ENCODE data around the gene HACL1.
"Not testable (repeated sequence)": the region's sequence is repeated elsewhere in the genome, so short reads cannot be mapped to it uniquely, and the experiment has no call there.

Gene HACL1

DNA sequence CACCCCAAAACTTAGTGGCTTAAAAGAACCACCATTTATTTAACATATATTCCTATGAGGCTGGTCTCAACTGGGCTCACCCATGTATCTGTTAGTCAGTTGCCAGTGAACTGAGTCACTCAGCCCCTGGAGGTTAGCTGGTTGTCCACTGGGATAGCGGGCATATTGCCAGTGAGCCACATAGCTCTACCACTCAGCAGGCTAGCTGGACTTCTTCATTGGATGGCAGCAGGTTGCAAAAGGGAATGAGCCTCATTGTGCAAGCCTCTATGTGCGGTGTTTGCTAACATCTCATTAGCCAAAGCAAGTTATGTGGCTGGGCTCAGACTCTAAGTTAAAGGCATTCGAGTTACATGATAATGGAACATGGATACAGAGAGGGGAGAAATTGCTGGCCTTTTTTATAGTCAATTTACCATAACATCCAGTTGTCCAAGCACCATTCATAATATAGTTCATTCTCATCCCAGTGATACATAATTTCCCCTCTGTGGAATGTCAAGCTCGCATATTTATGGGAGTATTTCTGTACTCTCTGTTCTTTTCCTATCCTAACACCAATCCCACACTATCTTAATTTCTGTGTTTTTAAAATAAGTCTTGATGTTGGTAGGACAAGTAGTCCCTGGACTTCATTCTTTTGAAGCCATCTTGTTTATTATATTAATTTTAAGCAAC, 8.9 kb upstream of the HACL1 start:
- Mint-ChIP-seq H3K9me3 (no peaks in the 10 kb centered on the region), H3K27me3 (no peaks in the 10 kb centered on the region), H3K36me3 (no peaks in the 10 kb centered on the region), H3K4me1 (peaks cover 6% of the 10 kb centered on the region), H3K27ac (no peak overlapping the region), H3K4me3 (no peak overlapping the region)
- no peak for ATAC-seq

DNA sequence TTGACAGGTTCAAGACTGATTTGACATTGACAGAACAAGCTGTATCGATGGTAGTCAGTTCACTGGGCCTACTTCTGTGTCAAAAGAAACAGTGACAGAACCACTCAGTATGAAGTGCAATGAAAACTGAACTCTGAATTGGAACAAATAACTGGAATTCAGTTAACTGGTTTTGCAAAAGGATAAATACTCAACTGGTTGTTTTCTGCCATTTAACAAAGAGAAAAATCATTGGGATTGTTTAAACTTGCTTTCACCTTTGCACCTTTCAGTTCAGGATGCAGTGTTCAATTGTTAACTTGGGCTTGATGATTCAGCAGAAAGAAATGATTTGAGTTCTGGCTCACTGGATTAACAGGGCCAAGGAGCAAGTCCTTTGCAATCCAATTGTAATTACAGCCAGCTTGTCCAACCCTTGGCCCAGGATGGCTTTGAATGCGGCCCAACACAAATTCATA, 5.1 kb upstream of the HACL1 start:
- Mint-ChIP-seq H3K9me3 (no peaks in the 10 kb centered on the region), H3K4me3 (no peak overlapping the region), H3K4me1 (peaks cover 16% of the 10 kb centered on the region), H3K36me3 (peaks cover 15% of the 10 kb centered on the region), H3K27ac (no peak overlapping the region), H3K27me3 (no peaks in the 10 kb centered on the region)
- ATAC-seq = no peak

DNA sequence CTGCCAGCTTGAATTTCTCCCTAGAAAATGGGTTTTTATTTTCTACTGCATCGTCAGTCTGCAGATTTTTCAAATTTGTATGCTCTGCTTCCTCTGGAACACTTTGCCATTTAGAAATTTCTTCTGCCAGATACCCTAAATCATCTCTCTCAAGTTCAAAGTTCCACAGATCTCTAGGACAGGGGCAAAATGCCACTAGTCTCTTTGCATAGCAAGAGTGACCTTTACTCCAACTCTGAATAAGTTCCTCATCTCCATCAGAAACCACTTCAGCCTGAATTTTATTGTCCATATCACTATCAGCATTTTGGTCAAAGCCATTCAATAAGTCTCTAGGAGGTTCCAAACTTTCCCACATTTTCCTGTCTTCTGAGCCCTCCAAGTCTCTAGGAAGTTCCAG, 3.2 kb upstream of the HACL1 start:
- Mint-ChIP-seq H3K36me3 (peaks cover 21% of the 10 kb centered on the region), H3K4me1 (peaks cover 32% of the 10 kb centered on the region)
- not testable (repeated sequence) for H3K9me3 Mint-ChIP-seq, ATAC-seq, H3K27me3 Mint-ChIP-seq, H3K27ac Mint-ChIP-seq, H3K4me3 Mint-ChIP-seq

DNA sequence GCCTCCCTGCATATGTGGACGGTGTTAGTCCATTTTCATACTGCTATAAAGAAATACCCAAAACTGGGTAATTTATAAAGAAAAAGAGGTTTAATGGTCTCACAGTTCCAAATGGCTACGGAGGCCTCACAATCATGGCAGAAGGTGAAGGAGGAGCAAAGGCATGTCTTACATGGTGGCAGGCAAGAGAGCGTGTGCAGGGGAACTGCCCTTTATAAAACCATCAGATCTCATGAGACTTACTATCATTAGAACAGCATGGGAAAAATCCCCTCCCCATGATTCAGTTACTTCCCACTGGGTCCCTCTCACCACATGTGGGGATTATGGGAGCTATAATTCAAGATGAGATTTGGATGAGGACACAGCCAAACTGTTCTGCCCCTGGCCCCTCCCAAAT, 1.4 kb upstream of the HACL1 start:
- H3K27ac Mint-ChIP-seq = peak overlapping the region; percentile 95
- H3K27me3 Mint-ChIP-seq, H3K9me3 Mint-ChIP-seq, ATAC-seq: not testable (repeated sequence)
- peak overlapping the region; percentile 97 for H3K4me3 Mint-ChIP-seq
- H3K4me1 Mint-ChIP-seq = peaks cover 39% of the 10 kb centered on the region
- H3K36me3 Mint-ChIP-seq = peaks cover 39% of the 10 kb centered on the region

DNA sequence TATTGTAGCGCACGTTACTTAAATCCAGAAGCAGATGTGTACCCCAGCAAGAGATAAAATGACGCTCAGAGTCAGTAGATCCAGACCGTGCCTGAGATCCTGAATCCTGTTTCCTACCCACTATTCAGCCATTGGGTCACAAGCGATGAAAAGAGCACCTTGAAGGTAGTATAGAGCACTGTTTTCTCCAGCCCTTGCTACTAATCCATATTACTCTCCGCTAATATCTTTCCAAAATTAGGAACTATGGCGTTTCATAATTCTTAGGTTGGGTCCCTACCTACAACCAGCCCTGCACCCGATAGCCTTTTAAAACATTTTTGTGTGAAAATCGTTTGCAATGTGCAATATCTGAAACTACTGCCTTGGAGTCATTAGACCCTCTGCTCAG, 772 bp upstream of the HACL1 start:
- no peaks in the 10 kb centered on the region for H3K9me3 Mint-ChIP-seq
- peaks cover 45% of the 10 kb centered on the region for H3K4me1 Mint-ChIP-seq
- peak overlapping the region; percentile 95 for H3K27ac Mint-ChIP-seq
- ATAC-seq = peak; percentile 2
- peak overlapping the region; percentile 97 for H3K4me3 Mint-ChIP-seq
- no peaks in the 10 kb centered on the region for H3K27me3 Mint-ChIP-seq
- H3K36me3 Mint-ChIP-seq = peaks cover 46% of the 10 kb centered on the region

DNA sequence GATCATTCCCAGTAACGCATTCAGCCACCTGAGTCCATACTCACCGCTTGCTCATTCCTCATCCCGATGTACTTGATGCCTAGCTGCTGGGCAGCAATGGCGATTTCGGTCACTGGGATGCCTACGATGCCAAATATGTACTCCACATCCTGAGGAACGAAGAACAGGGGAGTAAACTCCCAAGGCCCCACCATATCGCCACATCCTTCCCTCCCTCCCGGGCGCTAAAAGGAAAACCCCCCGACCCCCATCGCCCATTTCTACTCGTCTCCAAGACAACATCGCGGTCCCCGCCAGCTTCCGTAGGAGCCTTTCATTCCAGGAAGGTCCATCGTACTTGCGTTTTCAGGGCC, 347 bp downstream of the HACL1 start:
- peak; percentile 6 for ATAC-seq
- Mint-ChIP-seq H3K36me3 (peaks cover 49% of the 10 kb centered on the region), H3K9me3 (no peaks in the 10 kb centered on the region), H3K27me3 (no peaks in the 10 kb centered on the region), H3K4me3 (peak overlapping the region; percentile 97), H3K4me1 (peaks cover 45% of the 10 kb centered on the region), H3K27ac (peak overlapping the region; percentile 95)

DNA sequence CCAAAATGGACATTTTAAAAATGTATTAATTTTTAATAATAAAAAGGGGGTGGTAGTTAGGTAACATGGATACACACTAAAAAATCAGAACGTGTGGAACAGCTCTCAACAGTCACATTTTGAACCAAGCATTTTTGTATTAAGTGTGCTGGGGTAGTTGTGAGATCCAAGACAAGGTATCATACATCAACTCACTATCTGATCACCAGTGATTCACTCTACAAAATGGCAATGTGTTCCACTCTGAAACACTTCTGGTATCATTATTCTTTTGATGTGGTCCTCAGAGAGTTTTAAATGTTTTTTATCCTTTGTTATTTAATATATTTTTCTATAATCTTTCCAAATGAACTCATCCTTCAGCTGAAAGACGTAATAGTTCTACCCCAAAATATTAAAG, 5.4 kb downstream of the HACL1 start:
- H3K36me3 Mint-ChIP-seq = peaks cover 36% of the 10 kb centered on the region
- peaks cover 31% of the 10 kb centered on the region for H3K4me1 Mint-ChIP-seq

DNA sequence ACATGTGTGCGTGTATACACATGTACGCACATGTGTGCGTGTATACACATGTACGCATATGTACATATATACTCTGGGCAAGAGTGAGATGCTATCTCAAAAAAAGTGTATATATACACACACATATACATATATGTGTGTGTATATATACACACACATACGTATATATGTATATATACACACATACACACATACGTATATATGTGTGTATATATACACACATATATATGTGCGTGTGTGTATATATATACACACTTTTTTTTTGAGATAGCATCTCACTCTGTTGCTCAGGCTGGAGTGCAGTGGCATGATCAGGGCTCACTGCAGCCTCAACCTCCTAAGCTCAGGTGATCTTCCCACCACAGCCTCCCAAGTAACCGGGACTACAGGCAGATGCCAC, 8.4 kb downstream of the HACL1 start:
- Mint-ChIP-seq H3K4me3 (no peak overlapping the region), H3K27me3 (no peaks in the 10 kb centered on the region), H3K9me3 (no peaks in the 10 kb centered on the region), H3K36me3 (peaks cover 25% of the 10 kb centered on the region), H3K4me1 (peaks cover 7% of the 10 kb centered on the region), H3K27ac (no peak overlapping the region)
- ATAC-seq = no peak

More for the DNA sequence above, 5.4 kb downstream of the HACL1 start:
- Mint-ChIP-seq H3K27ac (no peak overlapping the region), H3K27me3 (no peaks in the 10 kb centered on the region), H3K4me3 (no peak overlapping the region), H3K9me3 (no peaks in the 10 kb centered on the region)
- no peak for ATAC-seq

DNA sequence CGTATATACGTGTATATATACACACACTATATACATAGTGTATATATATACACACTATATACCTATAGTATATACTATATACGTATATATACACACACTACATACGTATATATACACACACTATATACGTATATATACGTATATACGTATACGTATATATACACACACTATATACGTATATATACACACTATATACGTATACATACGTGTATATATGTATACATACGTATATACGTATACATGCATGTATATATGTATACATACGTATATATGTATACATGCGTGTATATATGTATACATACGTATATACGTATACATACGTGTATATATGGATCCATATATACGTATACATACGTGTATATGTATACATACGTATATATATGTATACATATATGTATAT, 9.4 kb downstream of the HACL1 start:
- H3K27ac Mint-ChIP-seq = no peak overlapping the region
- no peaks in the 10 kb centered on the region for H3K27me3 Mint-ChIP-seq
- H3K4me3 Mint-ChIP-seq = no peak overlapping the region
- ATAC-seq = no peak
- peaks cover 15% of the 10 kb centered on the region for H3K36me3 Mint-ChIP-seq
- H3K9me3 Mint-ChIP-seq = no peaks in the 10 kb centered on the region
- H3K4me1 Mint-ChIP-seq = no peaks in the 10 kb centered on the region

DNA sequence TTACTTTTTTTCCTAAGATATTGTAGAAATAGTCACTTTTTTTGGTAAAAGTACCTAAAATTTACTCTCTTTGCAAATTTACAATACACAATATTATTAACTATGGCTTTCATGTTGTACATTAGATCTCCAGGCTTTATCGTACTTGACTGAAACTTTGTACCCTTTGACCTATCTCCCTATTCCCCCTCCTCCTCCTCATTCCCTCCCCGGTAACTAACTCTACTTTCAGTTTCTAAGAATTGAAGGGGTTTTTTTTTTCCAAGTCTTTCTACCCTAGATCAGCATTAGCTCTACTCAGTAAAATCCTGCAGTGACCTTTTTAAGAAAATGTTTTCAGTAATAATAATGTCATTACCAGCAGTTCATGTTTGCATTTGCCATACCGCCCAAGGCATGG, 10.1 kb downstream of the HACL1 start:
- Mint-ChIP-seq H3K36me3 (peaks cover 20% of the 10 kb centered on the region), H3K4me1 (no peaks in the 10 kb centered on the region), H3K27ac (no peak overlapping the region), H3K4me3 (no peak overlapping the region), H3K9me3 (no peaks in the 10 kb centered on the region), H3K27me3 (no peaks in the 10 kb centered on the region)
- ATAC-seq = no peak

DNA sequence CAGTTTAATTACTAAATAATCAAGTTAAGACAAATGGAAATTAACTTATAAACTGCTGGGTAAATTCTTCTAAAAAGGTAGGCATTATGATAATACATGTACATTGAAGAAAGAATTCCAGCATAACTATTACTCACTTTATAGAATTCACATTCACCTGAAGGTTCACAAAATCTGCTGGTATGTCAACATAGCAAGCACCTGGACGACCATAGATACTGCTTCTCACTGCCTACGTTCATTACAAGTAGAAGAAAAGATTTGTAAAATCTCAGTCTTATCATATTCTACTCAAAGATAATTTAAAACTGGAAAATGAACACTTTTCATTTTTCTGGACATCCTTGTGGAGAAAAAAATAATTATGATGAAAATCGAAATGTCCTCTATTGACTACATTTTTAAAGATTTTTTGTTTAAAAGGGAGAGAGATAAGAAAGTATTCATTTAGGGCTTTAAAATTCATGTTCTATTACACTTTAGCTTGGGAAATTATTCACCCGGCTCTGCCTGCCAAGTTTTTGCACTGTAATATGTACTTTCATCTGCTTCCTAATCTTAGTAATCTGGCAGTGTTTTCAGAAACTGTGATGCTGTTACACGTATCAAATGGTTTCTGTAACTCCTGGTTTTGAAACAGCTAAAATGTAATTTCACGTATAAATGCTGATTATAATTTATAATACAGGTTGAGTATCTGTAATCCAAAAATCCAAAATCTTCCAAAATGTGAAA, 16.1 kb downstream of the HACL1 start:
- Mint-ChIP-seq H3K27me3 (no peaks in the 10 kb centered on the region), H3K4me3 (no peak overlapping the region), H3K36me3 (peaks cover 24% of the 10 kb centered on the region)

DNA sequence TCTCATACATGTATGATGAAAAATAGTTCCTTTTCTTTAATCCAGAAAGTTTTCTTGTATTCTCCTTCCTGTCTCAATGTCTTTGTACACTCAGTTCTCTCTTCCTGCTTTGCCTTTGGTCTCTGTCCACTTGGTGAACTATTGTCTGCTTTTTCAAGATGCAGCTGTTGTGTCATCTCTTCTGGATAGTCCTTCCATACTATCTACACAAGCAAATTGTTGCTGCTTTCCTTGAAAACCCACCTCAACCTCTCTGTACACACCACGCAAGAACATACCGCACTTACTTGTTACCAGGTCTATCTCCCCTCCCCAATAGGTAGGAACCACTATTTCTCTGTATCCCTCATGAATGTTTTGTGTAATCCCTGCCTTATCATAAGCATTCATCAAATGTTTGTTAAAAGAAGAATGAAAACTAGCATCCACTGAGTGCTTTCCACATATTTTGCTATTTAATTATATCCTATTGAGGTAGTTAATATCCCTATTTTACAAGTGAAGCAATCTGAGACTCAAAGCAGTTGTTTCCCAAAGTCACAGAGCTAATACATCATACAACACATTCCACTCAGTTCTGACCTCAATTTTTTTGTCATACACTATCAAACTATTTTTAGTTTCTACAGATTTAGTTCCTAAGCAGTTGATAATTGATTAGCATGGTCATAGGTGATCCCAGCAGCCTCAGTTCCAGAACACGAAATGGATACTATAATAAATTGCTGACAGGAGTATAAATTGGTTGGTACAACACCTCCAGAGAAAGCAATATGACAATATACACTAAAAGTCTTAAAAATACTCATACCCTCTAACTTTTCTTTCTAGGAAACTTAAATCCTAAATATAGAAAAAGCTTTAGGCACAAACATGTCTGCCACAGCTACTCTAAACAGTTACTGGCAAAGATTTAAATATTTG, 19.6 kb downstream of the HACL1 start:
- H3K4me1 Mint-ChIP-seq = peaks cover 2% of the 10 kb centered on the region
- H3K4me3 Mint-ChIP-seq = no peak overlapping the region
- no peaks in the 10 kb centered on the region for H3K27me3 Mint-ChIP-seq
- H3K27ac Mint-ChIP-seq = no peak overlapping the region
- H3K9me3 Mint-ChIP-seq = no peaks in the 10 kb centered on the region
- ATAC-seq = no peak
- peaks cover 38% of the 10 kb centered on the region for H3K36me3 Mint-ChIP-seq

More for the DNA sequence above, 16.1 kb downstream of the HACL1 start:
- ATAC-seq = no peak
- Mint-ChIP-seq H3K27ac (no peak overlapping the region), H3K9me3 (no peaks in the 10 kb centered on the region), H3K4me1 (no peaks in the 10 kb centered on the region)

DNA sequence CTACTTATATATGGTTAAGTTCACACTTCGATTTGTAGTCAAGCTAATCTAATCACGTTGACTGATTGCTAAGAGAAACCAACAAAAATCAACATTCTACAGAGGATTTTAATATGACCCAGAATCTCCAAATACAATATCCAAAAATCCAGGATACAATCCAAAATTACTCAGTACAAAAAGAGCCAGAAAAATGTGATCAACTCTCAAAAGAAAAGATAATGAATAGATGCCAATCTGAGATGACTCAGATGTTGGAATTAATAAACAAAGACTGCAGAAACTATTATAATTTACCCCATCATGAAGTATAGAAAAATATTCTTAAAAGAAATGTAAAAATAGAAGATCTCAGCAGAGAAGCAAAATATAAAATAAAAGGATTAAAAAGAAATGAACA, 22.3 kb downstream of the HACL1 start:
- peaks cover 8% of the 10 kb centered on the region for H3K4me1 Mint-ChIP-seq
- peaks cover 39% of the 10 kb centered on the region for H3K36me3 Mint-ChIP-seq
- no peak overlapping the region for H3K4me3 Mint-ChIP-seq
- H3K27ac Mint-ChIP-seq = no peak overlapping the region
- H3K27me3 Mint-ChIP-seq = no peaks in the 10 kb centered on the region
- H3K9me3 Mint-ChIP-seq = no peaks in the 10 kb centered on the region
- ATAC-seq = no peak

DNA sequence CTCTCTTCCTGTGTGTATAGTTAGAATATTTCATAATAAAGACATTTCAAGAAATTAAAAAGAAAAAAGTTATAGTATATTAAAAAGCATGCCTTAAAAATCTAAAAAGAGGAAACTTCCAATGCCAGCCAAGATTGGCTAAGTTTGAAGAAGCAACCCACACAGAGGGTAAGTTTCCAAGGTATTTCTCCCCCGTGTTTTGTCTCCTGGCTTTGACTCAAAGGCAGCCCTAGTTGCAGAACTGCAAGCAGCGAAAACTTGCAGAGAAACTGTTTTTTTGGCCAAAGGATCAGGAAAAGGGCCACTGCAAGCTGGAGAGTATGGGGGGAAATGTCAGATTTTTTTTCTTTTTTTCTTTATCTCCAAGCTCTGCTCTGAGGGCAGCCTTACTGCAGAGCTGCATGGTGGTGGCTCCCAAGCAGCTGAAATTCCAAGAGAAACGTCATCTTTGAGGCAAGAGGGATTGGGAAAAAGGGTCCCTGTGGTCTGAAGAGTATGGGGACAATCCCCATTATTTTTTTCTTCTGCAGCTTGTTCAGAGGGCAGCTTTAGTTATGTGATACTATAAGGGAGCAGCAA, 23.0 kb downstream of the HACL1 start:
- Mint-ChIP-seq H3K9me3 (no peaks in the 10 kb centered on the region), H3K27me3 (no peaks in the 10 kb centered on the region), H3K27ac (no peak overlapping the region), H3K36me3 (peaks cover 39% of the 10 kb centered on the region), H3K4me3 (no peak overlapping the region), H3K4me1 (peaks cover 8% of the 10 kb centered on the region)
- no peak for ATAC-seq

DNA sequence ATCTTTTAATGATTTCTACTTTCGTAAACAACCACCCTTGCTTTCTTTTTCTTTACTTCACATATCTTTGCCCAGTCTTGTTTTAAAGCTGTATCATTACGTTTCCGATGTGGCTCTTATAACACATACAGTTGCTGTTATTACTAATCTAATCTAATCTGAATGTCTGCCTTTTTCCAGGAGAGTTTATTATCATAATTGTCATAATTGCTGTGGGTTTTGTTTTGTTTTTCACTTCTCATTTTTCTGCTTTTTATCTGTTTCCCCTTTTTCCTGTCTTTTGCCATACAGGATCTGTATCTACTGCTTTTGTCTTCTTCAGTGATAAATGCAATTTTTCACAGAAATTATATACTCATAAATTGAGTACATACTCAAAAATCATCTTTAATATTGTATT, 24.9 kb downstream of the HACL1 start:
- H3K36me3 Mint-ChIP-seq = peaks cover 36% of the 10 kb centered on the region
- no peaks in the 10 kb centered on the region for H3K27me3 Mint-ChIP-seq
- H3K9me3 Mint-ChIP-seq = no peaks in the 10 kb centered on the region
- H3K27ac Mint-ChIP-seq = peak overlapping the region; percentile 48
- H3K4me1 Mint-ChIP-seq = peaks cover 8% of the 10 kb centered on the region
- no peak overlapping the region for H3K4me3 Mint-ChIP-seq
- ATAC-seq = no peak
